Keratinocyte (primary cell): ENCODE data around the gene BRAT1. TPM values are rescaled to one million over a fixed set of nuclear protein-coding genes. Genes with fewer than 3 reads are reported as not detected.

Source experiments
- DNase-seq: peaks from one replicate; pipeline ENCODE4 v3.0.0-alpha.2; 2011; ENCODE audit warnings: low read depth, missing footprints, low spot score
- FAIRE-seq: peaks from 2 replicates; lab custom pipeline; 2011; peaks lifted over from hg19 to GRCh38; lab: Jason Lieb, UNC
- H2AFZ ChIP-seq: 2 replicates; pipeline ENCODE4 v1.6.0; 2012; ENCODE audit warnings: low read length, control low read depth, inconsistent platforms; ENCODE audit not compliant: control insufficient read depth
- H3K27ac ChIP-seq: 2 replicates; pipeline ENCODE4 v1.5.1; 2011; ENCODE audit warnings: low read length; ENCODE audit not compliant: control insufficient read depth, insufficient read depth
- H3K27me3 ChIP-seq: 3 replicates; pipeline ENCODE4 v1.6.0; 2011; ENCODE audit warnings: low read length; ENCODE audit not compliant: control insufficient read depth, insufficient read depth; ENCODE audit errors: extremely low read depth
- H3K36me3 ChIP-seq, 2 experiments: 2 replicates in 1 of 2; 3 replicates in 1 of 2; pipeline ENCODE4 v1.5.1; 2011; ENCODE audit warnings: low read length in 2 of 2, mild to moderate bottlenecking in 1 of 2; ENCODE audit not compliant: control insufficient read depth in 2 of 2, insufficient read depth in 2 of 2; ENCODE audit errors: extremely low read depth in 1 of 2
- H3K4me1 ChIP-seq: 3 replicates; pipeline ENCODE4 v1.5.1; 2011; ENCODE audit warnings: low read length; ENCODE audit not compliant: control insufficient read depth, insufficient read depth; ENCODE audit errors: extremely low read depth
- H3K4me2 ChIP-seq: 3 replicates; pipeline ENCODE4 v1.6.0; 2011; ENCODE audit warnings: low read depth, low read length; ENCODE audit not compliant: control insufficient read depth, insufficient read depth; ENCODE audit errors: extremely low read depth
- H3K4me3 ChIP-seq, 3 experiments: fragments of 200-600 bp in 1 of 3; sonication (generic) in 1 of 3; 2 replicates in 2 of 3; 3 replicates in 1 of 3; pipeline ENCODE4 v1.5.1; 2011 to 2016; ENCODE audit warnings: low read length in 3 of 3, mild to moderate bottlenecking in 3 of 3, control low read depth in 2 of 3, inconsistent platforms in 1 of 3, low read depth in 1 of 3, mixed read lengths in 1 of 3, mixed run types in 1 of 3, moderate library complexity in 1 of 3; ENCODE audit not compliant: control insufficient read depth in 2 of 3, insufficient read depth in 2 of 3; ENCODE audit errors: extremely low read depth in 1 of 3
- H3K79me2 ChIP-seq: 2 replicates; pipeline ENCODE4 v1.6.0; 2012; ENCODE audit warnings: low read length; ENCODE audit not compliant: control insufficient read depth, insufficient read depth
- H3K9ac ChIP-seq: 3 replicates; pipeline ENCODE4 v1.6.0; 2011; ENCODE audit warnings: low read length; ENCODE audit not compliant: control insufficient read depth, insufficient read depth; ENCODE audit errors: extremely low read depth
- H3K9me1 ChIP-seq: 3 replicates; pipeline ENCODE4 v1.6.0; 2011; ENCODE audit warnings: low read length; ENCODE audit not compliant: control insufficient read depth, insufficient read depth; ENCODE audit errors: extremely low read depth
- H3K9me3 ChIP-seq: 2 replicates; pipeline ENCODE4 v1.5.1; 2012; ENCODE audit warnings: low read depth, low read length; ENCODE audit not compliant: control insufficient read depth
- H4K20me1 ChIP-seq: 3 replicates; pipeline ENCODE4 v1.6.0; 2011; ENCODE audit warnings: low read length; ENCODE audit not compliant: control insufficient read depth, insufficient read depth; ENCODE audit errors: extremely low read depth
- EZH2 ChIP-seq: IDR thresholded peaks from one replicate; pipeline ENCODE4 v1.6.1; 2012; ENCODE audit warnings: inconsistent platforms, mild to moderate bottlenecking, low read length, moderate library complexity
- dilution Hi-C: fragments of 300-500 bp; cut with MboI; formaldehyde crosslinking; loops from one replicate; pipeline ENCODE4 v1.7.0; 2020; ENCODE audit warnings: low sequenced_read_pairs; ENCODE audit not compliant: extremely low pct_ligation_motif_present
- polyA plus RNA-seq, 5 experiments: library from polyadenylated mRNA; depleted of rRNA in 3 of 5; stranded (reverse) in 3 of 5; stranded (forward) in 1 of 5; unstranded in 1 of 5; fragments of >200 nt; gene quantifications; 1 replicate in 1 of 5; 2 replicates in 3 of 5; 3 replicates in 1 of 5; pipeline versions ENCODE4 v1.2.1 to v1.2.3, GENCODE V29; 2011 to 2012; ENCODE audit warnings: missing spikeins in 2 of 5, low read depth in 1 of 5, low replicate concordance in 1 of 5
- TF ChIP-seq, protein P1 (sequence below), 3 experiments: IDR thresholded peaks in 1 of 3; conservative IDR thresholded peaks in 1 of 3; optimal IDR thresholded peaks in 1 of 3; 2 replicates in 2 of 3; 3 replicates in 1 of 3; pipeline versions ENCODE3 to v1.5.1; 2011; ENCODE audit warnings: low read length in 3 of 3, mild to moderate bottlenecking in 3 of 3, moderate library complexity in 2 of 3, control low read depth in 1 of 3, inconsistent platforms in 1 of 3; ENCODE audit not compliant: insufficient read depth in 2 of 3; ENCODE audit errors: extremely low read depth in 1 of 3

Gene BRAT1
- polyA plus RNA-seq, 1 donor (not counting 4 experiments of a cell fraction or from before 2014, with no cell fraction given): 6.4 TPM

DNA sequence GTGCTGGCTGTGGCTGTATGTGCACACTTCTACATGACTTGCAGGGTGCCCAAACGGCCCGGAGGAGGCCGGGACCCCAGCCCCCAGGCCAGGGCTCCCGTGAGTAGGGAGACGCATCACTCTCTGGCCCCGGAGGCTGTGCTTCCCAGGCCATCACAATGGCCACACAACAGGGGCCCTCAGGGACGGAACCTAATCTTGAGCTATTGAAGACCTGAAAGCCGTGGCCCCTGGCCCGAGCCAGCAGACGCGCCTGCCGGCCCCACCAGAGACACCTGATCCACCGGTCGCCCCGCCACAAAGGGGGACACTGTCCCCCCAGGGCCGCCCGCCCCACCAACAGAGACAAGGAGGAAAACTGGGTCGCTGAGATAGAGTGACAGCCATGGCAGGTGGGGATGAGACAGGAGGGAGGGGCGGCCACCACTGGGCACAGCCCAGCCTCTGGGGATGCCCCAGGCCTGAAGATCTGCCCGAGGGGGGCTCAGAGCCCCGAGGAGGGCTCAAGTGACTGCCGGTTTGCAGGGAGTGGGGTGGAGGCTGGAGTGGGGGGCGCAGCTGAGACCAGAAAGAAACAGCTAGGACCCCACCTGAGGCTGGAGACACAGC lies 45.9 kb downstream of the BRAT1 start:
- H3K4me2 ChIP-seq: peak overlapping the region; percentile 69
- no peak overlapping the region for H3K4me3 ChIP-seq
- no peaks in the 10 kb centered on the region for H3K9me3 ChIP-seq
- H3K9me1 ChIP-seq: no peaks in the 10 kb centered on the region
- H4K20me1 ChIP-seq: no peaks in the 10 kb centered on the region
- H3K79me2 ChIP-seq: no peaks in the 10 kb centered on the region
- dilution Hi-C loops: no loop called here
- peaks cover 22% of the 10 kb centered on the region for H3K4me1 ChIP-seq
- H3K9ac ChIP-seq: no peak overlapping the region
- no peaks in the 10 kb centered on the region for H3K36me3 ChIP-seq
- no peak overlapping the region for H2AFZ ChIP-seq
- no peak for TF ChIP-seq EZH2
- no peak overlapping the region for H3K27ac ChIP-seq
- no peak for DNase-seq
- no peak for FAIRE-seq
- peaks cover 12% of the 10 kb centered on the region for H3K27me3 ChIP-seq

DNA sequence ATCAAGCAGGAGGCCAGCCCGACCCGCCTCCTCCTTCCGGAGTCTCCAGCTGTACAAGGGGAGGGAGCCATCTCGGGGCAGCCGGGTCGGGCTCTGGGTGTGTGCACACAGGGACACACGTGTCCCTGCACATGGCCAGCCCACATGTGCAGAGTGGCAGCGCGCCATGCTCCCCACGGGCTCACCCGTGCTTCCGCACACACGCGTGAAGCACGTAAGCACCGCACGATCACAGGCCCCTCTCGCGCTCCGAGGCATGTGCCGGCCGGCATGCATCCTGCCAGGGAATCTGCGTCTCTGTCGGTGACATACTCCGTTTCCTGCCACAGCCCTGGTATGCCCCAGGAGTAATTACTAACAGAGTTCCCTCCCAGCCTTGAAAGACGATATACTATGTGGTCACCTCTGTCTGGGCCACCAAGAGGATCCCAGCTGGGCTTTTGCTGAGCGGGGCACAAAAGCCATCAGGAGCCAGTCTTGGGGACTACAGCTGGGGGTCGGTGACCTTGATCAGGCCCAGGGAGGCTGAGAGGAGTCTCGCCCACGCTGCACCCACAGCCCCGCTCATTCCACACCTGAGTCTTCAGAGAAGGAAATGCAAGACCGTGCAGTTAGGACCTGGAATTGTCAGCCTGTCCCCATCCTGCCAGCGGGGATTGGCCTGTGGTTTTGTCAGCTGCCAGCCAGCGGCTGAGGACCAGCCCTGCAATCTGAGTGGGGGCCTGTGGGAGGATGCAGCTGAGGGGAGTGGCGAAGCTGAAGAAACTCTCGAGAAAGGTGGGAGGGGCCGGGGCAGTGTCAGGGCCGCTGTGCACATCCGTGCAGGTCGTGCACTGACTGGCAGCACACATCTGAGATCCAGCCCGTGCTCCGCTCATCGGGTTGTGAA lies 46.8 kb downstream of the BRAT1 start:
- Histone ChIP-seq H4K20me1 (no peaks in the 10 kb centered on the region), H3K36me3 (no peaks in the 10 kb centered on the region), H3K27me3 (peaks cover 15% of the 10 kb centered on the region), H3K9me3 (no peaks in the 10 kb centered on the region), H3K4me1 (peaks cover 22% of the 10 kb centered on the region), H3K27ac (no peak overlapping the region), H3K4me2 (peak overlapping the region; percentile 69), H3K79me2 (no peaks in the 10 kb centered on the region), H2AFZ (peak overlapping the region; percentile 70), H3K9me1 (no peaks in the 10 kb centered on the region), H3K4me3 (peak overlapping the region in 1 of 3 experiments; percentile 45), H3K9ac (no peak overlapping the region)
- DNase-seq (no peak), FAIRE-seq (peak; percentile 72)
- TF ChIP-seq, protein P1, sequence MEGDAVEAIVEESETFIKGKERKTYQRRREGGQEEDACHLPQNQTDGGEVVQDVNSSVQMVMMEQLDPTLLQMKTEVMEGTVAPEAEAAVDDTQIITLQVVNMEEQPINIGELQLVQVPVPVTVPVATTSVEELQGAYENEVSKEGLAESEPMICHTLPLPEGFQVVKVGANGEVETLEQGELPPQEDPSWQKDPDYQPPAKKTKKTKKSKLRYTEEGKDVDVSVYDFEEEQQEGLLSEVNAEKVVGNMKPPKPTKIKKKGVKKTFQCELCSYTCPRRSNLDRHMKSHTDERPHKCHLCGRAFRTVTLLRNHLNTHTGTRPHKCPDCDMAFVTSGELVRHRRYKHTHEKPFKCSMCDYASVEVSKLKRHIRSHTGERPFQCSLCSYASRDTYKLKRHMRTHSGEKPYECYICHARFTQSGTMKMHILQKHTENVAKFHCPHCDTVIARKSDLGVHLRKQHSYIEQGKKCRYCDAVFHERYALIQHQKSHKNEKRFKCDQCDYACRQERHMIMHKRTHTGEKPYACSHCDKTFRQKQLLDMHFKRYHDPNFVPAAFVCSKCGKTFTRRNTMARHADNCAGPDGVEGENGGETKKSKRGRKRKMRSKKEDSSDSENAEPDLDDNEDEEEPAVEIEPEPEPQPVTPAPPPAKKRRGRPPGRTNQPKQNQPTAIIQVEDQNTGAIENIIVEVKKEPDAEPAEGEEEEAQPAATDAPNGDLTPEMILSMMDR (optimal IDR thresholded peaks at IDR 0.05 in 1 of 3, IDR thresholded peaks at IDR 0.05 in 1 of 3, conservative IDR thresholded peaks at IDR 0.05 in 1 of 3; ENCODE audit: extremely low read depth in 1 of 3, insufficient read depth in 2 of 3, low read length in 3 of 3): no peak
- TF ChIP-seq EZH2: no peak
- dilution Hi-C loops: no loop called here
